Endodermal cell (in vitro differentiated cells): Measurements from ENCODE around the gene GBP7. TPM values are rescaled to one million over a fixed set of nuclear protein-coding genes. Genes with fewer than 3 reads are reported as not detected.
"Not testable (repeated sequence)": the region's sequence is repeated elsewhere in the genome, so short reads cannot be mapped to it uniquely, and the experiment has no call there.

Experiments used
- DNase-seq: peaks from one replicate; pipeline ENCODE4 v3.0.0-alpha.2; 2017
- H3K27ac ChIP-seq: 2 replicates; pipeline ENCODE4 v1.5.1; 2013; ENCODE audit warnings: mild to moderate bottlenecking, low read depth, low read length, moderate library complexity
- H3K27me3 ChIP-seq: 2 replicates; pipeline ENCODE4 v1.6.1; 2013; ENCODE audit warnings: mild to moderate bottlenecking, low read length, moderate library complexity; ENCODE audit not compliant: insufficient read depth, control insufficient read depth, poor library complexity, severe bottlenecking
- H3K36me3 ChIP-seq: 2 replicates; pipeline ENCODE4 v1.7.0; 2013; ENCODE audit warnings: mild to moderate bottlenecking, low read length, moderate library complexity; ENCODE audit not compliant: control insufficient read depth, insufficient read depth
- H3K4me1 ChIP-seq: one replicate; pipeline ENCODE4 v1.7.0; 2013; ENCODE audit warnings: low read length; ENCODE audit not compliant: control insufficient read depth, insufficient read depth
- H3K4me3 ChIP-seq: 2 replicates; pipeline ENCODE4 v1.5.1; 2013; ENCODE audit warnings: mild to moderate bottlenecking, low read length, moderate library complexity
- H3K9ac ChIP-seq: 2 replicates; pipeline ENCODE4 v1.6.1; 2013; ENCODE audit warnings: mild to moderate bottlenecking, low read length, moderate library complexity; ENCODE audit not compliant: poor library complexity, severe bottlenecking; ENCODE audit errors: extremely low read depth
- H3K9me3 ChIP-seq: 2 replicates; pipeline ENCODE4 v1.6.1; 2013; ENCODE audit warnings: mild to moderate bottlenecking, low read length, moderate library complexity; ENCODE audit not compliant: control insufficient read depth
- H3K27ac Mint-ChIP-seq: 2 replicates; pipeline ENCODE4 v1.8.0; 2020; ENCODE audit warnings: mixed read lengths
- H3K27me3 Mint-ChIP-seq: 2 replicates; pipeline ENCODE4 v1.8.0; 2021; ENCODE audit warnings: mild to moderate bottlenecking, mixed read lengths; ENCODE audit not compliant: insufficient read depth
- H3K36me3 Mint-ChIP-seq: 2 replicates; pipeline ENCODE4 v1.8.0; 2020; ENCODE audit warnings: low read depth, mixed read lengths
- H3K4me1 Mint-ChIP-seq: 2 replicates; pipeline ENCODE4 v1.8.0; 2020; ENCODE audit warnings: mixed read lengths
- H3K4me3 Mint-ChIP-seq: 2 replicates; pipeline ENCODE4 v1.8.0; 2020; ENCODE audit warnings: mild to moderate bottlenecking, moderate library complexity, mixed read lengths
- H3K9me3 Mint-ChIP-seq: 2 replicates; pipeline ENCODE4 v1.8.0; 2020; ENCODE audit warnings: mild to moderate bottlenecking, mixed read lengths
- CTCF ChIP-seq: fragments of 200-600 bp; sonication (generic); conservative IDR thresholded peaks from 2 replicates; pipeline ENCODE4 v1.5.0; 2021; ENCODE audit warnings: antibody characterized with exemption, mild to moderate bottlenecking
- WGBS, 2 experiments: methylation state at CpG; one replicate each; pipeline versions ENCODE4 v1.1.5 to v1.1.7; 2013; ENCODE audit warnings: missing lambda C conversion rate in 2 of 2, mixed read lengths in 1 of 2; ENCODE audit not compliant: insufficient coverage in 1 of 2, insufficient read length in 1 of 2; 5-methylcytosine and 5-hydroxymethylcytosine counted together
- total RNA-seq, 2 donors: library from RNA; stranded (reverse); fragmentation: NEBNext Ultra II Directional in 1 of 2; extraction: Animal tissue kit (Norgen Biotek cat#: 25700) in 1 of 2; gene quantifications; 2 replicates in 1 of 2; 3 replicates in 1 of 2; pipeline ENCODE4 v1.2.1, GENCODE V29; 2021

Gene GBP7
- total RNA-seq, 2 donors from 2014 or later = not detected

- Mint-ChIP-seq H3K27ac (no peak overlapping the region), H3K27me3 (peaks cover 2% of the 10 kb centered on the region), H3K9me3 (peaks cover 2% of the 10 kb centered on the region), H3K4me1 (no peaks in the 10 kb centered on the region), H3K4me3 (no peak overlapping the region), H3K36me3 (no peaks in the 10 kb centered on the region)
- no peak overlapping the region for H3K27ac ChIP-seq
- no peaks in the 10 kb centered on the region for H3K9me3 ChIP-seq
- no peak overlapping the region for H3K9ac ChIP-seq
- H3K36me3 ChIP-seq = no peaks in the 10 kb centered on the region
- WGBS, 2 experiments = 100% methylated on average over 1 of the region's 1 CpG; no CpG with 5 or more reads in 1 of the 2 experiments
- no peak for DNase-seq
- no peaks in the 10 kb centered on the region for H3K4me1 ChIP-seq
- TF ChIP-seq CTCF = no peak
- no peaks in the 10 kb centered on the region for H3K27me3 ChIP-seq
- H3K4me3 ChIP-seq = no peak overlapping the region
Measured at GRCh38 chr1:89130716-89131115, 45.1 kb downstream of the GBP7 start.

DNA sequence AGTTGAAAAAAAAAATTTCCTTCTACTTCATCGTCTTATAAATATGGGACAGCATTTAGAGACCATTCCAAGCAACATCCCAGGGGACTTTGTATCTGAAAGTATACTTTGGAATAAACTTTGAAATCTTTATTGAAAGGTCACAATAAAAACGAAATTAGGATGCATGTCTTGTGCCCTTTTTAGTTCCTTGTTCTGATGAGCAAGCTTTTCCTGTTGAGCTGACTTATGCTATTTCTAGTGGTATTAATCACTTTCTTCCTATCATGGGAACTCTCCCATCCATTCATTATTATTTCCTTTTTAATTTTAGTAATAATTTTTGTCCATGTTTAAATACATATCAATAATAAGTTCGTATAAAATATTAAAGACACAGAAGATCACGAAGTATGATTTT lies 45.9 kb downstream of the GBP7 start:
- Histone ChIP-seq H3K4me1 (no peaks in the 10 kb centered on the region), H3K27me3 (no peaks in the 10 kb centered on the region), H3K4me3 (no peak overlapping the region), H3K27ac (no peak overlapping the region), H3K36me3 (no peaks in the 10 kb centered on the region), H3K9ac (no peak overlapping the region), H3K9me3 (no peaks in the 10 kb centered on the region)
- no peak for TF ChIP-seq CTCF
- H3K27ac Mint-ChIP-seq = no peak overlapping the region
- H3K4me3 Mint-ChIP-seq = no peak overlapping the region
- H3K27me3 Mint-ChIP-seq = peaks cover 2% of the 10 kb centered on the region
- DNase-seq = no peak
- H3K9me3 Mint-ChIP-seq = peaks cover 2% of the 10 kb centered on the region
- no peaks in the 10 kb centered on the region for H3K4me1 Mint-ChIP-seq
- no peaks in the 10 kb centered on the region for H3K36me3 Mint-ChIP-seq
- WGBS, 2 experiments = 77 to 100% methylated on average over 1 to 4 of the region's 4 CpGs

- not testable (repeated sequence) for H3K9me3 Mint-ChIP-seq, H3K36me3 Mint-ChIP-seq, DNase-seq, H3K4me1 ChIP-seq, H3K36me3 ChIP-seq, H3K27me3 ChIP-seq, H3K9ac ChIP-seq, H3K27ac Mint-ChIP-seq, H3K9me3 ChIP-seq, H3K27me3 Mint-ChIP-seq, H3K4me3 ChIP-seq, H3K4me1 Mint-ChIP-seq, H3K27ac ChIP-seq, H3K4me3 Mint-ChIP-seq
- 94 to 97% methylated on average over 7 to 31 of the region's 31 CpGs for WGBS, 2 experiments
Measured at GRCh38 chr1:89128003-89128458, 47.8 kb downstream of the GBP7 start.

DNA sequence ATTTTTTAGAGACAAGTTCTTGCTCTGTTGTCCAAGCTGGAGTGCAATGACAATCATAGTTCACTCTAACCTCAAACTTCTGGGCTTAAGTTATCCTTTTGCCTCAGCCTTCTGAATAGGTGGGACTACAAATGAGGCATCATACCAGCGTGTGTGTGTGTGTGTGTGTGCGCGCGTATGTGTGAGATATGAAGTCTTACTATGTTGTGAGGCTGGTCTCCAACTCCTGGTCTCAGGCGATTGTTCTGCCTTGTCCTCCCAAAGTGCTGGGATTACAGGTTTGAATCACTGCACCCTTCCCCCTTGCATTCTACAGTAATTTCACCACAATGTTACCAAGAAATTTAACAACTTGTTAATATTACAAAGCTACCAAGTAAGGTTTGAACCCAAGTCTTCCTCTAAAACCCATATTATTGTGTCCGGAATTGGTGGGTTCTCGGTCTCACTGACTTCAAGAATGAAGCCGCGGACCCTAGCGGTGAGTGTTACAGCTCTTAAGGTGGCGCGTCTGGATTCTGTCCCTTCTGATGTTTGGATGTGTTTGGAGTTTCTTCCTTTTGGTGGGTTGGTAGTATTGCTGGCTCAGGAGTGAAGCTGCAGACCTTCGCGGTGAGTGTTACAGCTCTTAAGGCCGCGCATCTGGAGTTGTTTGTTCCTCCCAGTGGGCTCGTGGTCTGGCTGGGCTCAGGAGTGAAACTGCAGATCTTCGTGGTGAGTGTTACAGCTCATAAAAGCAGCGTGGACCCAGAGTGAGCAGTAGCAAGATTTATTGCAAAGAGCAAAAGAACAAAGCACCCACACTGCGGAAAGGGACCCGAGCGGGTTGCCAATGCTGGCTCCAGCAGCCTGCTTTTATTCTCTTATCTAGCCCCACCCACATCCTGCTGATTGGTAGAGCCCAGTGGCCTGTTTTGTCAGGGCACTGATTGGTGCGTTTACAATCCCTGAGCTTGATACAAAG lies 48.9 kb downstream of the GBP7 start:
- not testable (repeated sequence) for H3K4me3 Mint-ChIP-seq, H3K27me3 Mint-ChIP-seq, H3K27ac ChIP-seq, H3K4me1 Mint-ChIP-seq, H3K4me1 ChIP-seq, H3K9me3 ChIP-seq, H3K36me3 Mint-ChIP-seq, H3K9me3 Mint-ChIP-seq, DNase-seq, H3K36me3 ChIP-seq, H3K4me3 ChIP-seq, H3K27ac Mint-ChIP-seq, H3K9ac ChIP-seq, H3K27me3 ChIP-seq
- WGBS, 2 experiments = 86 to 89% methylated on average over 7 to 23 of the region's 23 CpGs
